Activated naive CD4-positive, alpha-beta T cell treated with anti-CD3 and anti-CD28 coated beads, Interleukin-2, amount 50 U/mL, for 72 hours (primary cell): ENCODE results near the gene BCAS3. TPM values are rescaled to one million over a fixed set of nuclear protein-coding genes. Genes with fewer than 3 reads are reported as not detected.

Experiments used
- ATAC-seq, 2 donors: fragments of 150-1000 bp; cut with Tn5 transposase; 2 replicates each; pipeline ENCODE4 v1.10.0; 2021; ENCODE audit warnings: mild to moderate bottlenecking in 2 of 2, moderate library complexity in 2 of 2
- DNase-seq, 2 donors: peaks; one replicate each; pipeline ENCODE4 v3.0.0; 2021 to 2022; ENCODE audit warnings: low spot score in 2 of 2
- H3K27ac Mint-ChIP-seq, 2 donors: one replicate each; pipeline ENCODE4 v1.8.0; 2022; ENCODE audit warnings: mild to moderate bottlenecking in 2 of 2, mixed read lengths in 2 of 2
- H3K36me3 Mint-ChIP-seq, 2 donors: one replicate each; pipeline ENCODE4 v1.8.0; 2022; ENCODE audit warnings: mixed read lengths in 2 of 2
- H3K9me3 Mint-ChIP-seq, 2 donors: one replicate each; pipeline ENCODE4 v1.8.0; 2022; ENCODE audit warnings: mixed read lengths in 2 of 2
- total RNA-seq, 2 donors: library from RNA; stranded (reverse); gene quantifications; one replicate each; pipeline ENCODE4 v1.2.3, GENCODE V29; 2022

The BCAS3 gene
- total RNA-seq, 2 donors from 2014 or later, result 10.5 to 24.4 TPM

DNA sequence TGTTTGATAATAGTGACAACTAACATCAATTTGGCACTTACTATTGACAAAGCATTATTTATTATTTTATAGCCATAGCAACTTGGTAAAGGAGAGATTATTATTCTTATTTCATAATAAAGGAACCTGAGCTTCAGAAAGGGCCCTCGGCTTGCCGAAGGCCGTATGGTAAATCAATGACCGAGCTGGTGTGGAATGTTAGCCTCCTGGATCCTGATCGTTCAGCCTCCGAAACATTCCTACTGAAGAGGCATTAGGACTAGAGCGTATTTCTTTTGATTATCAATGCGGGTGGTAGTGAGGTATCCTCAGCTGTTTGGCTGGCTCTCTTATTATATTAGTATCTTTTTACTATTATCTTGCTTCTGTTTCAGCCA lies 522.7 kb downstream of the BCAS3 start:
- H3K27ac Mint-ChIP-seq, result no peak overlapping the region
- H3K9me3 Mint-ChIP-seq, result no peaks in the 10 kb centered on the region
- DNase-seq (no peak), ATAC-seq (no peak)
- H3K36me3 Mint-ChIP-seq, result peaks cover 0 to 4% of the 10 kb centered on the region in 2 donors

GRCh38 chr17:61201211-61201610 lies 523.6 kb downstream of the BCAS3 start:
- Mint-ChIP-seq H3K9me3 (no peaks in the 10 kb centered on the region), H3K36me3 (peaks cover 0 to 4% of the 10 kb centered on the region in 2 donors), H3K27ac (no peak overlapping the region)
- no peak for ATAC-seq
- no peak for DNase-seq

DNA sequence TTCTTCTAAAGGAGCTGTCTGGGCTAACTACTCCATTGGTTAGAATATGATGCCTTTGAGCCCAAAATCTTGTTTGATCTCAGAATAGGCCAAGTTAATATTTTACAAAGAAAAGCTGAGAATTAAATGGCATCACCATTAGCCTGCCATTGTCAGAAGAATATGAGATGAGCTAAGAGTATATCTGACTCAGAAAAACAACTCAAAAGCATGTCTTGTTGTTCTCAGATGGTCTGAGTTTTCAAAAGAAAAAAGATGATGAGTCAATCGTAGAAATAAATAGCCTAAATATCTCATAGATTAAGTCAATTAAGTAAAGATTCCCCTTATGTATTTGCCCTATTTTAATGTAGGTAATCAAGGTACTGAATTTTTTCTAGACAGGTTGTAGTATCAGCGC lies 524.9 kb downstream of the BCAS3 start:
- Mint-ChIP-seq H3K27ac (no peak overlapping the region), H3K9me3 (no peaks in the 10 kb centered on the region), H3K36me3 (peaks cover 0 to 4% of the 10 kb centered on the region in 2 donors)
- DNase-seq, result no peak
- no peak for ATAC-seq

DNA sequence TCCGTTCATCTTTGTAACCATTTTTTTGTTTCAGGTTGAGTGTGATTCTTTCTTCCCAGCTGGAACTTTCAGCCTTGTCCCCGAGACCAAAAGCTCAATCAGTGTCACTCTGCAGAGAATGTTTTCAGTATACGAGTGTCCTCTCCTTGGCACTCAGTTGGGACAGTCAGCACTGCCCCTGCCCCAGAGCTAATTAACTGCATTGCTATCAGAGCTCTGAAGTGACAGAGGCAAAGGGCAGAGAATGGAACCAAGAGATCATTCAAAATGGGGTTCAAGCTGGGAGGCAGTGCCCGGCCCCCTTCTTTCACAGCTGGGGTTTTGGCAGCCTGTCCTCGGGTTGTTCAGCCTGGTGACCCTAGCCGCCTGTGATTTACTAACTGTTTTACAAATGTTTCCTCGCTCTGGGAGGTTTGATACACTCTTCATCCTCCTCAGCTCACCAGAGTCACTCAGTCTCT lies 526.0 kb downstream of the BCAS3 start:
- H3K27ac Mint-ChIP-seq, result no peak overlapping the region
- DNase-seq, result no peak
- no peaks in the 10 kb centered on the region for H3K9me3 Mint-ChIP-seq
- H3K36me3 Mint-ChIP-seq, result peaks cover 0 to 4% of the 10 kb centered on the region in 2 donors
- ATAC-seq, result no peak

DNA sequence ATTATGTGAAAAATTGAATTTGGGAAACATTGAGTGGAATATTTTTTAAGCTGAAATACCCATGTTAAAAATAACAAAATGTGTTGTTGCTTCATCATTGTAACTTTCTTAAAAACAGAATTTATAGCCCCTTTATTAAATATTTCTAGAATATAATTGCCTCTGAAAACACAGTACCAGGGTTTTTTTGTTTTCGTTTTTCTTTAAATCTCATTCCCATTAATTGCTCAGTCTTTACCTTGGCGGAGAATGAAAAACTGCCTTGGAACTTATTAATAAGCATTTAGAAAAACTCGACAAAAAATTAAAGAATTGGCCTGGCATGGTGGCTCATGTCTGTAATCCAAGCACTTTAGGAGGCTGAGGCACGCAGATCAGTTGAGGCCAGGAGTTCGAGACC lies 526.8 kb downstream of the BCAS3 start:
- Mint-ChIP-seq H3K27ac (no peak overlapping the region), H3K36me3 (peaks cover 0 to 4% of the 10 kb centered on the region in 2 donors), H3K9me3 (no peaks in the 10 kb centered on the region)
- ATAC-seq (no peak), DNase-seq (no peak)

GRCh38 chr17:61205401-61205800 lies 527.8 kb downstream of the BCAS3 start:
- H3K27ac Mint-ChIP-seq, result no peak overlapping the region
- peaks cover 0 to 4% of the 10 kb centered on the region in 2 donors for H3K36me3 Mint-ChIP-seq
- DNase-seq, result no peak
- H3K9me3 Mint-ChIP-seq, result no peaks in the 10 kb centered on the region
- ATAC-seq, result no peak

DNA sequence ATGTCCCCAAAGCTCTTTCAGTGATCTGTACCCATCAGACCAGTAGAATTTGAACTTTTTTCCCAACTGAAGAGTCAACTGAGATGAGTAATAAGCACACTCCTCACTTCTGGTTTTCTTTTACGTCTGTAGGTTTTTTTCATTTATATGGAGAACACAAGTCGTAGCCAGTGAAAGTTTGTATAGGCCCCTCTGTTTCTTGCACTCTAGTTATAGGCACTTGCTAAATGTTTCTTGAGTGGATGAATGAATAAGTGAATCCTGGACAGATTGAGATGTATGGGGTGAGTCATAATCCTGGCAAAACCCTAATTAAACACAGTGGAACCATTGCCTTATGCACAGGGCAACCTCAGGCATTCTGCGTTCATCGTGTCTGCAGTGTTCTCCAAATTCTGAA lies 528.3 kb downstream of the BCAS3 start:
- no peak for ATAC-seq
- peaks cover 0 to 4% of the 10 kb centered on the region in 2 donors for H3K36me3 Mint-ChIP-seq
- H3K27ac Mint-ChIP-seq, result no peak overlapping the region

DNA sequence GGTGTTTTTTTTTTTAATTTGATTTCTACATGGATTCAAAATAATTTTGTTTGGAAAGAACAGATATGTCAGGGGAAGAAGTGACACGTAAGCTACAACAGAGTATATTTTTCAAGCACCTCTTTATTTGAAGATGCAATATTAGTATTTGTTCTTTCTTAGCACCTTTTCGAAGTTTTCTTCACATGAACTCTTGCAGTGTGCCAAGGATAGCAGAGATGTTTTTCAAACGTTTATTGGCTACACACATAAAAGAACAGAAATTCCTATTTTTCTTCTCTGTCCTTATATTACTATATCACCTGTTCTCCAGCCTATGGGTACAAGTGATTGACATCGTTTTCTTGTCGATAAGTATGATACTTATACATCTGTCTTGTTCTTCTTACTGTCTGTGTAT lies 529.3 kb downstream of the BCAS3 start:
- DNase-seq (no peak), ATAC-seq (no peak)
- Mint-ChIP-seq H3K27ac (no peak overlapping the region), H3K36me3 (peaks cover 0 to 4% of the 10 kb centered on the region in 2 donors), H3K9me3 (no peaks in the 10 kb centered on the region)

More for the DNA sequence above, 528.3 kb downstream of the BCAS3 start:
- H3K9me3 Mint-ChIP-seq, result no peaks in the 10 kb centered on the region
- DNase-seq, result no peak

DNA sequence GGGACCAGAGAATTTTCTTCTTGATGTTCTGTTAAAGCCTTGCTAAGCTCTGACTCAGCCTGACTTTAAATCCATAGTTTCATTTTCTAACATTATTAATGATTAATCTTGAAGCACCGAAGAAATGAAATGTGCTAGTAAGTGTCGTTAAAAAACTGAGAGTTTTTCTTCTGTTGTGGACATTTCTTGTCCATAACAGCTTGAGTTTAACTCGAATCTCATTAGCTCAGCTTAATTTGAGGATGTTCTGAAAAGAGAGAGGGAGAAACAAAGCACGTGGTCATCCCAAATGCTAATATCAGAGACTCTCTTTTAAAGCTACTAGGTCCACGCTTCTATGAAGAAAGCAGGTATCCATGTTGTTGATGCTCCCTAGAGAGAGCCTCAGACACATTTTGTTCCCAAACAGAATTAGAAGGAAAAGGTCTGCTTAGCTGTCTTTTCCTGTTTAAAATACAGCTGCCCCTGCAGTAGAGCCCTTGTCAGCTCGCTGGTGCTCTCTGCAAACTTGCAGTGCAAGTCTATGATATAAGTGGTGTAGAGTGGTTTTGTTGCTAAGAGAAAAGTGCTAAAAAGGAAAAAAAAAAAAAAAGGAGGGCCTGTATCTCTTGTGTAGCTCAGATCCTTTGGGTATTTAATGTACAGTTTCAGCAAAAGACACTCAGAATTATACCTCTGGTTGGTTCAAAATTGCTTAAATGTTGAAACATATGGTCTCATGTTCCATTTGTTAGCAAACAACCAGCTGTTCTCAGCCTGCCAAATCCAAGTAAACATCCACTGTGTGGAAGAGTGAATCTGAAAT lies 530.9 kb downstream of the BCAS3 start:
- Mint-ChIP-seq H3K9me3 (no peaks in the 10 kb centered on the region), H3K27ac (no peak overlapping the region)

GRCh38 chr17:61209106-61209439 lies 531.4 kb downstream of the BCAS3 start:
- Mint-ChIP-seq H3K36me3 (no peaks in the 10 kb centered on the region), H3K27ac (no peak overlapping the region), H3K9me3 (no peaks in the 10 kb centered on the region)
- no peak for DNase-seq
- no peak for ATAC-seq

More for the DNA sequence above, 530.9 kb downstream of the BCAS3 start:
- DNase-seq, result no peak
- H3K36me3 Mint-ChIP-seq, result peaks cover 0 to 3% of the 10 kb centered on the region in 2 donors
- ATAC-seq, result no peak

- no peaks in the 10 kb centered on the region for H3K9me3 Mint-ChIP-seq
- ATAC-seq (no peak), DNase-seq (no peak)
- no peak overlapping the region for H3K27ac Mint-ChIP-seq
- no peaks in the 10 kb centered on the region for H3K36me3 Mint-ChIP-seq
These were observed 531.9 kb downstream of the BCAS3 start for GRCh38 chr17:61209525-61209924.

- no peak for DNase-seq
- no peak overlapping the region for H3K27ac Mint-ChIP-seq
- no peaks in the 10 kb centered on the region for H3K9me3 Mint-ChIP-seq
- no peaks in the 10 kb centered on the region for H3K36me3 Mint-ChIP-seq
- ATAC-seq, result no peak
These were observed 533.6 kb downstream of the BCAS3 start for GRCh38 chr17:61211236-61211635.

- Mint-ChIP-seq H3K9me3 (no peaks in the 10 kb centered on the region), H3K36me3 (no peaks in the 10 kb centered on the region), H3K27ac (no peak overlapping the region)
- no peak for ATAC-seq
- no peak for DNase-seq
These were observed 535.0 kb downstream of the BCAS3 start for GRCh38 chr17:61212655-61213054.

DNA sequence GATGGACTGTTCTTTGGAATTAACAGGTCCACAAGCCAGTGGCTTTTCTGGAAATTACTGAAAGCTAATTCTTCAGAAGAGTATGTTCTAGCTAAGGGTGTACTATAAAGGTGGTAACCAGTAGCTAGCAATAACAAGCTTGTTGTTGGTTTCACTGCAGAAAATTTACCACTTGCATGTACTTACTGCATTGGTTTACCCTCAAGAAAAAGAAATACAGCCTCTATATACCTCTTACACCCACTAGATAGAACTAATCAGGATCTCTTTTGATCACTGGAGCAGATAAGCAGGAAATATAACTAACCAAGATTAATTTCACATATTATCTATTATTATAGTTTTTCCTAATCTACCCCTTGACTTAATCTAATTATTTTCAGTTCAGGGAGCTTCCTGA lies 537.1 kb downstream of the BCAS3 start:
- H3K36me3 Mint-ChIP-seq, result no peaks in the 10 kb centered on the region
- no peak overlapping the region for H3K27ac Mint-ChIP-seq

GRCh38 chr17:61216066-61216465 lies 538.4 kb downstream of the BCAS3 start:
- Mint-ChIP-seq H3K9me3 (peaks cover 0 to 4% of the 10 kb centered on the region in 2 donors), H3K36me3 (no peaks in the 10 kb centered on the region), H3K27ac (no peak overlapping the region)
- DNase-seq, result no peak
- no peak for ATAC-seq

More for the DNA sequence above, 537.1 kb downstream of the BCAS3 start:
- DNase-seq (no peak), ATAC-seq (no peak)
- H3K9me3 Mint-ChIP-seq, result peaks cover 0 to 4% of the 10 kb centered on the region in 2 donors

DNA sequence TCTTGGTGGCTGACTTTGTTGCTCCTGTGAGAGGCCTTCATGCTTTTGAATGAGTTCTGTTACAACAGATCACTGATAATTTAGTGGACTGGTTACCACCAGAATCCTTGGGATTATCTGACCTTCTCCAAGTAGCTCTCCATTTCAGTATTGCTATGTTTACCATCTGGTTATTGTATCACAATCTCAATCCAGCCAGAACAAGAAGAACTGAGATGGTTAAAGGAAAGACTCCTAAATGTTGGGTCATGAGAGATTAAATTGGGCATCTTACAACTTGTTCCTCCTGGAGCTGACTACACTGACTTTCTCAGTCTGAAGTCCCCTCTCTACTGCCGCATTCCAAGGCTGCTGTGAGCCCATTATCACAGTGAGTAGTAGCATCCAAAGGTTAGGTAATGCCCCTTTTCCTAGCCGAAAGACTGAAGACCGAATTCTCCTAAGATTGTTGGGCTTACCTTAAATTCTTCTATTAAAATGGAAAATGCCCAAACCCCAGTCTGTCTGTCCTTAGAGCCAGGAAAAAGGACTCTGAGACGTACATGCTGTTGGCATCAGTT lies 540.3 kb downstream of the BCAS3 start:
- DNase-seq (no peak), ATAC-seq (no peak)
- Mint-ChIP-seq H3K9me3 (peaks cover 0 to 4% of the 10 kb centered on the region in 2 donors), H3K27ac (no peak overlapping the region), H3K36me3 (no peaks in the 10 kb centered on the region)

GRCh38 chr17:61218438-61218837 lies 540.8 kb downstream of the BCAS3 start:
- ATAC-seq, result peak in 1 of 2 donors; percentile 34
- DNase-seq, result no peak
- no peak overlapping the region for H3K27ac Mint-ChIP-seq
- H3K9me3 Mint-ChIP-seq, result peaks cover 0 to 4% of the 10 kb centered on the region in 2 donors
- H3K36me3 Mint-ChIP-seq, result no peaks in the 10 kb centered on the region

- DNase-seq (no peak), ATAC-seq (no peak)
- Mint-ChIP-seq H3K9me3 (peaks cover 0 to 8% of the 10 kb centered on the region in 2 donors), H3K36me3 (no peaks in the 10 kb centered on the region), H3K27ac (peak overlapping the region in 1 of 2 donors; percentile 61)
These were observed 541.8 kb downstream of the BCAS3 start for GRCh38 chr17:61219460-61219859.
